BLaER1 (cell line): ENCODE data around the gene ST3GAL6.
A peak's percentile ranks its signal among the peaks of the same experiment; 100 is the strongest.

Source experiments
- H3K27ac ChIP-seq: shearing (Covaris generic); formaldehyde crosslinking; 2 replicates; pipeline ENCODE4 v1.8.1; 2022
- H3K27me3 ChIP-seq: shearing (Covaris generic); formaldehyde crosslinking; 2 replicates; pipeline ENCODE4 v1.8.1; 2022
- H3K36me3 ChIP-seq: shearing (Covaris generic); formaldehyde crosslinking; 2 replicates; pipeline ENCODE4 v1.8.1; 2022
- H3K4me1 ChIP-seq: shearing (Covaris generic); formaldehyde crosslinking; 2 replicates; pipeline ENCODE4 v1.8.1; 2022
- H3K4me2 ChIP-seq: shearing (Covaris generic); formaldehyde crosslinking; 2 replicates; pipeline ENCODE4 v1.8.1; 2022
- H3K4me3 ChIP-seq: shearing (Covaris generic); formaldehyde crosslinking; 2 replicates; pipeline ENCODE4 v1.8.1; 2022
- H3K9ac ChIP-seq: shearing (Covaris generic); formaldehyde crosslinking; 2 replicates; pipeline ENCODE4 v1.8.1; 2022
- H3K9me3 ChIP-seq: shearing (Covaris generic); formaldehyde crosslinking; 2 replicates; pipeline ENCODE4 v1.8.1; 2022
- H4K20me1 ChIP-seq: shearing (Covaris generic); formaldehyde crosslinking; 2 replicates; pipeline ENCODE4 v1.8.1; 2022
- Cebpa-rat ChIP-seq: shearing (Covaris generic); IDR thresholded peaks from 2 replicates; pipeline ENCODE4 v1.8.1; 2022

ST3GAL6 gene

GRCh38 chr3:98737301-98737700 is 25.8 kb upstream of the ST3GAL6 start:
- Histone ChIP-seq H3K9ac (no peak overlapping the region), H3K27ac (no peak overlapping the region), H3K4me1 (0 out of 2 replicates have a peak, but pooled peaks cover 8% of the 10 kb centered on the region), H3K4me3 (no peak overlapping the region), H4K20me1 (no peaks in the 10 kb centered on the region), H3K27me3 (no peaks in the 10 kb centered on the region), H3K4me2 (peak overlapping the region; percentile 8; the same call in 1 of the 2 replicates), H3K36me3 (no peaks in the 10 kb centered on the region), H3K9me3 (peaks cover 17% of the 10 kb centered on the region)
- TF ChIP-seq Cebpa-rat: no peak

GRCh38 chr3:98739266-98739665 is 23.9 kb upstream of the ST3GAL6 start:
- no peak overlapping the region for H3K4me2 ChIP-seq
- H3K27ac ChIP-seq: no peak overlapping the region
- H4K20me1 ChIP-seq: no peaks in the 10 kb centered on the region
- no peaks in the 10 kb centered on the region for H3K9me3 ChIP-seq
- no peak overlapping the region for H3K9ac ChIP-seq
- H3K4me1 ChIP-seq: 0 out of 2 replicates have a peak, but pooled peaks cover 8% of the 10 kb centered on the region
- H3K27me3 ChIP-seq: no peaks in the 10 kb centered on the region
- no peaks in the 10 kb centered on the region for H3K36me3 ChIP-seq
- TF ChIP-seq Cebpa-rat: no peak
- H3K4me3 ChIP-seq: no peak overlapping the region

DNA sequence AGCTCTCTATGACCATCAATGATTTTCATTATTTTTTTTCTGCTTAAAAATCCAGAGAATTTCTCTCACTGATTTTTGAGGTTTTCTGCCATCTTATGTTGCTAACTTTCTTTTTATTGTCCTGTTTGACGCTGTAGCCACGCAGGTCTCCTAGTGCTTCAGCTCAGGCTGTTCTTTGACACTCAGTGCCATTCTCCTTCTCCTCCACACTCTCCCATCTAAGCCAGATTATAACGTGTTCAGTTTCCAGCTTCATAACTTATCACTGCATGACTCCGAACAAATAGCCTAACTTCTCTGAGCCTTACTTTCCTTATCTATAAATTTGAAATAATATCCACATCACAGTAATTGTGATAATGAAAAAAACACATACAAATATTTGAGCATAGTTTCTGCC is 22.8 kb upstream of the ST3GAL6 start:
- Histone ChIP-seq H3K4me3 (no peak overlapping the region), H3K4me2 (no peak overlapping the region), H3K4me1 (0 out of 2 replicates have a peak, but pooled peaks cover 8% of the 10 kb centered on the region), H3K9me3 (no peaks in the 10 kb centered on the region), H3K36me3 (no peaks in the 10 kb centered on the region), H3K27me3 (no peaks in the 10 kb centered on the region), H4K20me1 (no peaks in the 10 kb centered on the region), H3K9ac (no peak overlapping the region), H3K27ac (no peak overlapping the region)
- no peak for TF ChIP-seq Cebpa-rat

- Histone ChIP-seq H3K4me1 (0 out of 2 replicates have a peak, but pooled peaks cover 8% of the 10 kb centered on the region), H4K20me1 (no peaks in the 10 kb centered on the region), H3K9me3 (no peaks in the 10 kb centered on the region), H3K27me3 (no peaks in the 10 kb centered on the region), H3K9ac (no peak overlapping the region), H3K4me2 (no peak overlapping the region), H3K36me3 (no peaks in the 10 kb centered on the region), H3K27ac (no peak overlapping the region), H3K4me3 (no peak overlapping the region)
- no peak for TF ChIP-seq Cebpa-rat
These were observed 21.9 kb upstream of the ST3GAL6 start for GRCh38 chr3:98741121-98741716.

GRCh38 chr3:98743071-98743470 is 20.1 kb upstream of the ST3GAL6 start:
- Histone ChIP-seq H3K9ac (no peak overlapping the region), H3K27ac (no peak overlapping the region), H3K36me3 (no peaks in the 10 kb centered on the region), H3K9me3 (no peaks in the 10 kb centered on the region), H3K4me3 (no peak overlapping the region), H3K27me3 (no peaks in the 10 kb centered on the region), H4K20me1 (no peaks in the 10 kb centered on the region), H3K4me2 (no peak overlapping the region), H3K4me1 (no peaks in the 10 kb centered on the region)
- TF ChIP-seq Cebpa-rat: no peak

DNA sequence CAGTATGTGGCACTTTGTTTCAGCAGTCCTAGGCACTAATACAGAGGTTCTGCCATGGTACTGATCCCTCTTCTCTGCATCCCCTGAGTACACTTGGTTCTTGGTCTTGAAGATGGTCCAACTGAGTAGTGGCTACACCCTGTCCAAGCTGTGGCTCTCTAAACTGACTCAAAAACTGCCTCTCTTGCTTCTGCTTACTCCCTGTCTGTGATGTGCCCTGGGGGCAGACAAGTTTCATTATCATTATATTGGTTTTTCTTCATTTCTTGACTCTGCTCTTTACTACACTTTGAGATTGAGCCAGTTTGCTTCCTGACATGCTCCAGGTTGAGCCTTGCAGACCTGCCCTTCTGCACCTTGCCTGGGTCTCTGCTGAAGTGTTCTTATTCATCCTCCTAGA is 18.9 kb upstream of the ST3GAL6 start:
- Histone ChIP-seq H3K27ac (no peak overlapping the region), H3K4me1 (no peaks in the 10 kb centered on the region), H3K9me3 (no peaks in the 10 kb centered on the region), H3K27me3 (no peaks in the 10 kb centered on the region), H4K20me1 (no peaks in the 10 kb centered on the region), H3K4me2 (no peak overlapping the region), H3K36me3 (no peaks in the 10 kb centered on the region), H3K4me3 (no peak overlapping the region), H3K9ac (no peak overlapping the region)
- no peak for TF ChIP-seq Cebpa-rat

- Histone ChIP-seq H3K4me3 (no peak overlapping the region), H4K20me1 (no peaks in the 10 kb centered on the region), H3K9me3 (no peaks in the 10 kb centered on the region), H3K27ac (no peak overlapping the region), H3K4me1 (no peaks in the 10 kb centered on the region), H3K4me2 (no peak overlapping the region), H3K36me3 (no peaks in the 10 kb centered on the region), H3K27me3 (no peaks in the 10 kb centered on the region), H3K9ac (no peak overlapping the region)
- no peak for TF ChIP-seq Cebpa-rat
These were observed 17.4 kb upstream of the ST3GAL6 start for GRCh38 chr3:98745718-98746117.

- Histone ChIP-seq H3K4me3 (no peak overlapping the region), H3K36me3 (no peaks in the 10 kb centered on the region), H3K27me3 (no peaks in the 10 kb centered on the region), H3K9ac (no peak overlapping the region), H4K20me1 (no peaks in the 10 kb centered on the region), H3K4me2 (no peak overlapping the region), H3K4me1 (no peaks in the 10 kb centered on the region), H3K27ac (no peak overlapping the region), H3K9me3 (no peaks in the 10 kb centered on the region)
- no peak for TF ChIP-seq Cebpa-rat
These were observed 17.0 kb upstream of the ST3GAL6 start for GRCh38 chr3:98746122-98746521.

- Histone ChIP-seq H3K27ac (no peak overlapping the region), H3K4me3 (no peak overlapping the region), H3K9ac (no peak overlapping the region), H3K4me2 (no peak overlapping the region), H3K4me1 (no peaks in the 10 kb centered on the region), H3K36me3 (no peaks in the 10 kb centered on the region), H4K20me1 (no peaks in the 10 kb centered on the region), H3K27me3 (no peaks in the 10 kb centered on the region), H3K9me3 (no peaks in the 10 kb centered on the region)
- no peak for TF ChIP-seq Cebpa-rat
These were observed 16.3 kb upstream of the ST3GAL6 start for GRCh38 chr3:98746882-98747281.

DNA sequence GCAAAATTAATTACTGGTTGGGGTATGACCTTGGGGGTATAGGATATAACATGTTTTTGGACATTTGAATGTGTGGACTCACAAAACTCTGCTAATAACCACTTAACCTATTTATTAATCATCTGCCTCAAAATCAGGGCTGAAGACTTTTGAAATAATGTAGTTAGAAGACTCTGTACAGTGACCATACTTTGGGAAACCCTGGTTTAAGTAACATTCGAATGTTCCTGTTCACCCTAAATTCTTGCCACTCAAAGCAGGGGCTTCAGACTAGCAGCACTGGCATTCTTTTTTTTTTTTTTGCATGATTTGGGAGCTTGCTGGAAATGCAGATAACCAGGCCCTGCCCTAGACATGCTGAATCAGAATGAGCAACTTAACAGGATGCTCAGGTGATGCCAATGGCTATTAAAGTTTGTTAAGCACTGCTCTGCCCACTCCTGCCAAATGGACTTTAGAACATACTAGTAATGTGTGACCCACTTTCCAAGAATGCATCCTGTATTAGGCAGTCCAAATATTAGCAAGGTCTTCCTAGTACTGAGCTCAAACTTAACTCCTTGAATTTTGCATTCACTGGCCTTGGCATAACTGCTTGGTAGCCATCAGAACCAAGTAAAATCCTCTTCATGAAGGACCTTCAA is 12.7 kb upstream of the ST3GAL6 start:
- H3K27ac ChIP-seq: no peak overlapping the region
- no peaks in the 10 kb centered on the region for H3K9me3 ChIP-seq
- H3K4me3 ChIP-seq: no peak overlapping the region
- no peaks in the 10 kb centered on the region for H3K4me1 ChIP-seq
- H3K36me3 ChIP-seq: no peaks in the 10 kb centered on the region
- no peaks in the 10 kb centered on the region for H3K27me3 ChIP-seq
- no peak overlapping the region for H3K4me2 ChIP-seq
- H4K20me1 ChIP-seq: no peaks in the 10 kb centered on the region
- H3K9ac ChIP-seq: no peak overlapping the region
- no peak for TF ChIP-seq Cebpa-rat
